Aorta (tissue), 5 donors: ENCODE measurements around the gene SLC6A18. TPM values are rescaled to one million over a fixed set of nuclear protein-coding genes. Genes with fewer than 3 reads are reported as not detected.

Experiments
- ATAC-seq: fragments of 200-7000 bp; cut with Tn5 transposase; one replicate; pipeline ENCODE4 v1.9.1; 2022; ENCODE audit warnings: moderate library complexity; ENCODE audit not compliant: low FRiP score
- DNase-seq, 2 donors: peaks; one replicate each; pipeline ENCODE4 v3.0.0-alpha.2; 2020
- H3K27ac ChIP-seq, 2 donors: one replicate each; pipeline ENCODE4 v1.5.1; 2013; ENCODE audit warnings: low read length in 2 of 2, mild to moderate bottlenecking in 2 of 2, moderate library complexity in 2 of 2, control low read depth in 1 of 2, inconsistent platforms in 1 of 2, low read depth in 1 of 2
- H3K27me3 ChIP-seq, 2 donors: one replicate each; pipeline ENCODE4 v1.6.1; 2013; ENCODE audit warnings: control low read depth in 1 of 2, low read length in 1 of 2, mild to moderate bottlenecking in 1 of 2, moderate library complexity in 1 of 2; ENCODE audit not compliant: insufficient read depth in 2 of 2, control insufficient read depth in 1 of 2
- H3K36me3 ChIP-seq, 2 donors: one replicate each; pipeline ENCODE4 v1.6.1; 2013; ENCODE audit warnings: control low read depth in 1 of 2, low read length in 1 of 2, mild to moderate bottlenecking in 1 of 2; ENCODE audit not compliant: insufficient read depth in 2 of 2, control insufficient read depth in 1 of 2
- H3K4me1 ChIP-seq, 2 donors: one replicate each; pipeline ENCODE4 v1.6.1; 2013; ENCODE audit warnings: low read length in 2 of 2, control low read depth in 1 of 2, mild to moderate bottlenecking in 1 of 2, moderate library complexity in 1 of 2; ENCODE audit not compliant: insufficient read depth in 2 of 2, control insufficient read depth in 1 of 2
- H3K4me3 ChIP-seq, 2 donors: one replicate each; pipeline ENCODE4 v1.5.1; 2013; ENCODE audit warnings: low read length in 2 of 2, control low read depth in 1 of 2, mild to moderate bottlenecking in 1 of 2
- H3K9me3 ChIP-seq: one replicate; pipeline ENCODE4 v1.6.1; 2013; ENCODE audit warnings: mild to moderate bottlenecking, low read length; ENCODE audit not compliant: control insufficient read depth
- WGBS, 2 donors: extraction: QIAGEN DNeasy Blood & Tissue Kit; methylation state at CpG; one replicate each; pipeline ENCODE4 v1.1.7; 2013; 5-methylcytosine and 5-hydroxymethylcytosine counted together
- intact Hi-C, 2 donors: fragments of 100-400 bp; cut with DNase I; formaldehyde crosslinking; loops; one replicate each; pipeline versions ENCODE4 v1.14.2 to v1.15.0; 2022
- polyA plus RNA-seq, 2 donors: library from polyadenylated mRNA; stranded (reverse); fragments of 200-250 nt; gene quantifications; one replicate each; pipeline ENCODE4 v1.2.3, GENCODE V29; 2013
- total RNA-seq, 2 donors: library from RNA; stranded (reverse); fragmentation: NEBNext Ultra II Directional; extraction: Animal tissue kit (Norgen Biotek cat#: 25700); gene quantifications; one replicate each; pipeline ENCODE4 v1.2.1, GENCODE V29; 2021
- donor health status: healthy with polysubstance abuse.
- donor health status: Bipolar disorder and iron deficiency.
- donor health status: DM: no; HTN: no; CAD: no.
- donor health status: DM: no; HTN: no; CAD: no.
- donor health status: DM: yes; HTN: yes; CAD: no.

Gene SLC6A18
- total and polyA plus RNA-seq, 4 donors: not detected

- no peaks in the 10 kb centered on the region for H3K27me3 ChIP-seq
- no peak overlapping the region for H3K27ac ChIP-seq
- H3K4me1 ChIP-seq: no peaks in the 10 kb centered on the region
- no peaks in the 10 kb centered on the region for H3K36me3 ChIP-seq
- DNase-seq (no peak), ATAC-seq (no peak)
- no peak overlapping the region for H3K4me3 ChIP-seq
- intact Hi-C loops: no loop called here
- H3K9me3 ChIP-seq: no peaks in the 10 kb centered on the region
- WGBS, 2 donors: 89% methylated on average over 10 of the region's 10 CpGs
Measured at GRCh38 chr5:1221721-1222120, 3.5 kb upstream of the SLC6A18 start.

- no peak for DNase-seq
- Histone ChIP-seq H3K27ac (no peak overlapping the region), H3K4me1 (no peaks in the 10 kb centered on the region), H3K27me3 (no peaks in the 10 kb centered on the region), H3K36me3 (no peaks in the 10 kb centered on the region), H3K4me3 (no peak overlapping the region), H3K9me3 (no peaks in the 10 kb centered on the region)
- intact Hi-C loops: no loop called here
- 93 to 95% methylated on average over 9 of the region's 9 CpGs for WGBS, 2 donors
- ATAC-seq: no peak
Measured at GRCh38 chr5:1222147-1222546, 3.0 kb upstream of the SLC6A18 start.

- H3K4me1 ChIP-seq: no peaks in the 10 kb centered on the region
Measured at GRCh38 chr5:1222621-1223277, 2.4 kb upstream of the SLC6A18 start.

GRCh38 chr5:1223278-1223670, 1.9 kb upstream of the SLC6A18 start:
- Histone ChIP-seq H3K27ac (no peak overlapping the region), H3K4me1 (no peaks in the 10 kb centered on the region), H3K36me3 (no peaks in the 10 kb centered on the region), H3K27me3 (no peaks in the 10 kb centered on the region), H3K9me3 (no peaks in the 10 kb centered on the region), H3K4me3 (no peak overlapping the region)
- 82 to 83% methylated on average over 12 of the region's 12 CpGs for WGBS, 2 donors
- DNase-seq (no peak), ATAC-seq (no peak)
- intact Hi-C loops: no loop called here

More at GRCh38 chr5:1222621-1223277, 2.4 kb upstream of the SLC6A18 start:
- H3K4me3 ChIP-seq: no peak overlapping the region
- WGBS, 2 donors: 77 to 82% methylated on average over 27 of the region's 27 CpGs
- DNase-seq: no peak
- intact Hi-C loops: no loop called here
- no peaks in the 10 kb centered on the region for H3K36me3 ChIP-seq
- no peaks in the 10 kb centered on the region for H3K27me3 ChIP-seq
- ATAC-seq: no peak
- no peaks in the 10 kb centered on the region for H3K9me3 ChIP-seq
- no peak overlapping the region for H3K27ac ChIP-seq

- H3K27me3 ChIP-seq: no peaks in the 10 kb centered on the region
- H3K4me3 ChIP-seq: no peak overlapping the region
- H3K36me3 ChIP-seq: no peaks in the 10 kb centered on the region
- ATAC-seq (no peak), DNase-seq (no peak)
- H3K27ac ChIP-seq: no peak overlapping the region
- H3K9me3 ChIP-seq: no peaks in the 10 kb centered on the region
- H3K4me1 ChIP-seq: no peaks in the 10 kb centered on the region
- intact Hi-C loops: no loop called here
- 83 to 85% methylated on average over 15 of the region's 15 CpGs for WGBS, 2 donors
Measured at GRCh38 chr5:1224631-1225030, 550 bp upstream of the SLC6A18 start.

GRCh38 chr5:1226231-1226630, 1.1 kb downstream of the SLC6A18 start:
- Histone ChIP-seq H3K27ac (no peak overlapping the region), H3K27me3 (no peaks in the 10 kb centered on the region), H3K36me3 (no peaks in the 10 kb centered on the region), H3K9me3 (no peaks in the 10 kb centered on the region), H3K4me3 (no peak overlapping the region), H3K4me1 (no peaks in the 10 kb centered on the region)
- DNase-seq (no peak), ATAC-seq (no peak)
- intact Hi-C loops: no loop called here
- WGBS, 2 donors: 64% methylated on average over 12 of the region's 12 CpGs

- Histone ChIP-seq H3K9me3 (no peaks in the 10 kb centered on the region), H3K4me1 (no peaks in the 10 kb centered on the region), H3K4me3 (no peak overlapping the region), H3K36me3 (no peaks in the 10 kb centered on the region), H3K27me3 (no peaks in the 10 kb centered on the region), H3K27ac (no peak overlapping the region)
- WGBS, 2 donors: 81 to 82% methylated on average over 47 to 50 of the region's 50 CpGs
- DNase-seq (no peak), ATAC-seq (no peak)
- intact Hi-C loops: no loop called here
Measured at GRCh38 chr5:1226839-1227581, 1.8 kb downstream of the SLC6A18 start.

- H3K27ac ChIP-seq: no peak overlapping the region
- DNase-seq (no peak), ATAC-seq (no peak)
- intact Hi-C loops: no loop called here
- H3K36me3 ChIP-seq: no peaks in the 10 kb centered on the region
- 17 to 27% methylated on average over 14 of the region's 14 CpGs for WGBS, 2 donors
- no peak overlapping the region for H3K4me3 ChIP-seq
- H3K9me3 ChIP-seq: no peaks in the 10 kb centered on the region
- no peaks in the 10 kb centered on the region for H3K27me3 ChIP-seq
- H3K4me1 ChIP-seq: no peaks in the 10 kb centered on the region
Measured at GRCh38 chr5:1227667-1228066, 2.5 kb downstream of the SLC6A18 start.

- 44 to 56% methylated on average over 15 of the region's 15 CpGs for WGBS, 2 donors
- ATAC-seq (no peak), DNase-seq (no peak)
- Histone ChIP-seq H3K27me3 (no peaks in the 10 kb centered on the region), H3K4me3 (no peak overlapping the region), H3K9me3 (no peaks in the 10 kb centered on the region), H3K36me3 (no peaks in the 10 kb centered on the region), H3K27ac (no peak overlapping the region), H3K4me1 (no peaks in the 10 kb centered on the region)
- intact Hi-C loops: no loop called here
Measured at GRCh38 chr5:1228120-1228519, 2.9 kb downstream of the SLC6A18 start.
